Esophagus squamous epithelium (tissue), 4 donors: Measurements from ENCODE around the gene RAPGEF1.

Experiments used
- POLR2A ChIP-seq, 4 donors: fragments of 450-650 bp; IDR thresholded peaks; one replicate each; pipeline ENCODE4 v1.6.1; 2017; ENCODE audit warnings: antibody characterized with exemption in 4 of 4, mild to moderate bottlenecking in 4 of 4, moderate library complexity in 3 of 4
- TF ChIP-seq, protein P1 (sequence below), 6 experiments: fragments of 450-650 bp in 4 of 6; fragments of 200-600 bp in 2 of 6; sonication (generic) in 2 of 6; IDR thresholded peaks; one replicate each; pipeline ENCODE4 v1.5.1; 2016 to 2019; ENCODE audit warnings: antibody characterized with exemption in 6 of 6, mild to moderate bottlenecking in 4 of 6, moderate library complexity in 4 of 6

DNA sequence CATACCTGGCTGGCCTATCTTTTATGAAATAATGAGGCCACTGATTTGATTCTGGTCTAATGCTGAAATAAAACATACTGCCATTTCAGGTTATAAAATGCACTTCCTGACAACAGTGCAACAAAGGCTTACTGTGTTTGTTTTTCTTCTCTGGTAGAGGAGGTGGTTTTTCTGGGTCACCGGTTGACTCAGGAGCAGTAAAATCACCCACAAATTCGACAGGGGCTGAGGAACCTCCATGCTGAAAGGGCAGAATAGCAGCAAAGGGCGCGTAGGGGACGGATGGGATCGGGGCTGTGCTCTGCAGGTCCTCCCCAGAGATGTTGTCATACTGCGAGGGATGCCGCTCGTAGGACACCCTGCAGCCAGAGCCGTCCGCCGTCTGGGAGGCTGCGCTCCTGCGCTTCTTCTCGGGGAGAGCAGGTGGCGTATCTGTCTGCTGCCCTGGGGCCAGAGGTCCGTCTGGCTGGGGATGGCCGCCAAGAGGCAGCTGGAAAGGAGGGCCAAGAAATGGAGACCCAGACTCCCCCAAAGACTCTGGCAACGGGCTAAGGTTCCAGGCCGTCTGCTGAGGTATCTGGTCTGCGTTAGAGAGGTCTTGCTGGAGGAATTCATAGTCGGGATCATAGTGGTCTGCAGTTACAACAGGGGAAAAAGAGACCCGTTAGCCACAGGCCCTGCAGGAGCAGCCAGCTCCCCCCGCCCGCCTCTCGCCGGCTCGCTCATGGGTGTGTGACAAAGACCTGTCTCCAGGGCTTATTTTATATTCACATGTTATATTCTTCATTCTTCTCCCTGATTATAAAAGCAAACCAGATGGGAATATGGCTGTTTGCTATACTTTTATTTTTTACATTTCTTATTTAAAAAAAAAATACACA is 113.8 kb downstream of the RAPGEF1 start:
- TF ChIP-seq, protein P1, sequence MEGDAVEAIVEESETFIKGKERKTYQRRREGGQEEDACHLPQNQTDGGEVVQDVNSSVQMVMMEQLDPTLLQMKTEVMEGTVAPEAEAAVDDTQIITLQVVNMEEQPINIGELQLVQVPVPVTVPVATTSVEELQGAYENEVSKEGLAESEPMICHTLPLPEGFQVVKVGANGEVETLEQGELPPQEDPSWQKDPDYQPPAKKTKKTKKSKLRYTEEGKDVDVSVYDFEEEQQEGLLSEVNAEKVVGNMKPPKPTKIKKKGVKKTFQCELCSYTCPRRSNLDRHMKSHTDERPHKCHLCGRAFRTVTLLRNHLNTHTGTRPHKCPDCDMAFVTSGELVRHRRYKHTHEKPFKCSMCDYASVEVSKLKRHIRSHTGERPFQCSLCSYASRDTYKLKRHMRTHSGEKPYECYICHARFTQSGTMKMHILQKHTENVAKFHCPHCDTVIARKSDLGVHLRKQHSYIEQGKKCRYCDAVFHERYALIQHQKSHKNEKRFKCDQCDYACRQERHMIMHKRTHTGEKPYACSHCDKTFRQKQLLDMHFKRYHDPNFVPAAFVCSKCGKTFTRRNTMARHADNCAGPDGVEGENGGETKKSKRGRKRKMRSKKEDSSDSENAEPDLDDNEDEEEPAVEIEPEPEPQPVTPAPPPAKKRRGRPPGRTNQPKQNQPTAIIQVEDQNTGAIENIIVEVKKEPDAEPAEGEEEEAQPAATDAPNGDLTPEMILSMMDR (IDR thresholded peaks at IDR 0.05), result no peak
- TF ChIP-seq POLR2A (IDR thresholded peaks at IDR 0.05), result no peak
